Right atrium auricular region (tissue), 2 donors: ENCODE measurements around the gene LIX1L. TPM values are rescaled to one million over a fixed set of nuclear protein-coding genes. Genes with fewer than 3 reads are reported as not detected.
"Not testable (repeated sequence)": the region's sequence is repeated elsewhere in the genome, so short reads cannot be mapped to it uniquely, and the experiment has no call there.

Experiments used
- DNase-seq: peaks from one replicate; pipeline ENCODE4 v3.0.0-alpha.2; 2019; ENCODE audit warnings: low spot score
- H3K27ac ChIP-seq, 2 donors: fragments of 200-600 bp; sonication (generic); 1 replicate in 1 of 2; 2 replicates in 1 of 2; pipeline ENCODE4 v1.5.1; 2016 to 2019
- H3K27me3 ChIP-seq, 2 donors: fragments of 200-600 bp; sonication (generic); one replicate each; pipeline versions ENCODE4 v1.5.1 to v1.6.0; 2017 to 2019
- H3K36me3 ChIP-seq: fragments of 200-600 bp; sonication (generic); one replicate; pipeline ENCODE4 v1.5.1; 2016
- H3K4me1 ChIP-seq, 2 donors: fragments of 200-600 bp; sonication (generic); one replicate each; pipeline versions ENCODE4 v1.5.1 to v1.6.0; 2017 to 2019
- H3K4me3 ChIP-seq, 2 donors: fragments of 200-600 bp; sonication (generic); 1 replicate in 1 of 2; 2 replicates in 1 of 2; pipeline ENCODE4 v1.5.1; 2017 to 2019; ENCODE audit warnings: mild to moderate bottlenecking in 1 of 2, moderate library complexity in 1 of 2
- H3K9me3 ChIP-seq, 2 donors: fragments of 200-600 bp; sonication (generic); one replicate each; pipeline ENCODE4 v1.5.1; 2019
- CTCF ChIP-seq, 2 donors: fragments of 200-600 bp; sonication (generic); IDR thresholded peaks; one replicate each; pipeline ENCODE4 v1.5.1; 2019; ENCODE audit warnings: antibody characterized with exemption in 2 of 2
- total RNA-seq, 2 donors: library from RNA; depleted of rRNA; stranded (reverse); fragments of >200 nt; gene quantifications; one replicate each; pipeline ENCODE4 v1.1.0, GENCODE V29; 2016

Gene LIX1L
- total RNA-seq, 2 donors from 2014 or later = 26.6 to 36.6 TPM

- no peaks in the 10 kb centered on the region for H3K9me3 ChIP-seq
- peaks cover 13% of the 10 kb centered on the region for H3K36me3 ChIP-seq
- peak overlapping the region; percentile 93 to 97 for H3K27ac ChIP-seq
- H3K27me3 ChIP-seq = no peaks in the 10 kb centered on the region
- no peak for DNase-seq
- H3K4me3 ChIP-seq = peak overlapping the region; percentile 70 to 72
- TF ChIP-seq CTCF (IDR thresholded peaks at IDR 0.05) = no peak
- H3K4me1 ChIP-seq = peaks cover 0 to 21% of the 10 kb centered on the region in 2 donors
Measured at GRCh38 chr1:145927916-145928643, 29.7 kb downstream of the LIX1L start.

- H3K27me3 ChIP-seq = no peaks in the 10 kb centered on the region
- H3K4me3 ChIP-seq = peak within 1 kb of the TSS; percentile 70 to 72
- TF ChIP-seq CTCF (IDR thresholded peaks at IDR 0.05) = peak; percentile 43 to 77
- H3K9me3 ChIP-seq = no peaks in the 10 kb centered on the region
- peaks cover 13% of the 10 kb centered on the region for H3K36me3 ChIP-seq
- peak within 1 kb of the TSS; percentile 93 to 97 for H3K27ac ChIP-seq
- peak; percentile 98 for DNase-seq
- peaks cover 0 to 21% of the 10 kb centered on the region in 2 donors for H3K4me1 ChIP-seq
Measured at GRCh38 chr1:145927063-145927886, 30.5 kb downstream of the LIX1L start, which contains the start of gene RBM8A. Gene RBM8A (minus strand): TSS chr1:145927484. CDS start chr1:145927426, 58 bp downstream.

GRCh38 chr1:145926686-145927062 is 31.1 kb downstream of the LIX1L start:
- no peaks in the 10 kb centered on the region for H3K9me3 ChIP-seq
- DNase-seq = no peak
- peak overlapping the region; percentile 93 to 97 for H3K27ac ChIP-seq
- peaks cover 0 to 21% of the 10 kb centered on the region in 2 donors for H3K4me1 ChIP-seq
- H3K36me3 ChIP-seq = peaks cover 13% of the 10 kb centered on the region
- H3K27me3 ChIP-seq = no peaks in the 10 kb centered on the region
- no peak for TF ChIP-seq CTCF (IDR thresholded peaks at IDR 0.05)
- H3K4me3 ChIP-seq = peak overlapping the region; percentile 70 to 72

GRCh38 chr1:145922266-145922665 is 35.6 kb downstream of the LIX1L start:
- Histone ChIP-seq H3K9me3 (no peaks in the 10 kb centered on the region), H3K4me3 (no peak overlapping the region), H3K4me1 (peaks cover 0 to 33% of the 10 kb centered on the region in 2 donors), H3K27me3 (no peaks in the 10 kb centered on the region), H3K36me3 (peaks cover 8% of the 10 kb centered on the region), H3K27ac (no peak overlapping the region)
- no peak for DNase-seq
- TF ChIP-seq CTCF (IDR thresholded peaks at IDR 0.05) = no peak

- not testable (repeated sequence) for H3K4me3 ChIP-seq, DNase-seq, H3K27me3 ChIP-seq, H3K9me3 ChIP-seq, H3K27ac ChIP-seq
- Histone ChIP-seq H3K4me1 (peaks cover 0 to 29% of the 10 kb centered on the region in 2 donors), H3K36me3 (peaks cover 12% of the 10 kb centered on the region)
Measured at GRCh38 chr1:145920297-145920696, 37.5 kb downstream of the LIX1L start.
